Embryonic facial prominence (tissue), 1 donor: ENCODE measurements around the gene MAST4.
"Not testable (repeated sequence)": the region's sequence is repeated elsewhere in the genome, so short reads cannot be mapped to it uniquely, and the experiment has no call there.

Experiments
- DNase-seq: peaks from one replicate; pipeline ENCODE4 v3.0.0-alpha.2; 2016; ENCODE audit errors: extremely low spot score

Gene MAST4

GRCh38 chr5:67123819-67124218 is 527.6 kb downstream of the MAST4 start:
- no peak for DNase-seq

GRCh38 chr5:67124556-67124955 is 528.4 kb downstream of the MAST4 start:
- DNase-seq: no peak

GRCh38 chr5:67127347-67127895 is 531.2 kb downstream of the MAST4 start:
- DNase-seq: not testable (repeated sequence)

DNA sequence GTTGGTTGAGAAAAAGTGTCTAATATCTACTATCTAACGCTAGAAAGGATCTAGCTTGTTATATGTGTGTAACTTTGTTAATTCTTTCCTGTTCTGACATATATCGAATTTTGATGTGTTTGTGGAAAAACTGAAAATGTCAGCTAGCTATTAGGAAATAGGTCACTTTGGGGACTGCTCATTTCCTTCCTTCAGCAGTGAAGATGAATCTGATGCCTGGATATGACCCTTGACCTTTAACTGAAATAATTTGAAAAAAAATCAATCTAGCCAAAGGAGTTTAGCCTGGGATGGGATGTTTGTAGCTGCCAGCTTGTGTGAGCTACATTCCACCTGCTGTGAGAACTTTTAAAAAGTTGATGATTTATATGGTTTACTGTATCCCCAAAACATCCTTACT is 533.6 kb downstream of the MAST4 start:
- DNase-seq: no peak

DNA sequence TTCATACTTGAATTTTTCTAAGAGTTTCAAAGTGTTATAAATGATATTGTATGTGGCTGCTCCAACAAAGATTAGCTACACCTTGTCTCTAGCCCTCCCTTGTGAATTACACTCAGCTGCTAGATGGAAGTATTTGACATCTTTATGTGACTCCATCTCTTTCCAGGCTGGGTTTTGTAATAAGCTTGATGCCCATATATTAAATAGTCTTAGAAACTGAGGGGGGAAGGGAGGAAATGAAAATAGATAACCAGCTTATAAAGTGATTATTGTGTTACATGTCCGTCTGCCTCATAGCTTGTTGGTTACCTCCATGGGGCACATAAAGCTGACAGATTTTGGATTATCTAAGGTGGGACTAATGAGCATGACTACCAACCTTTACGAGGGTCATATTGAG is 537.0 kb downstream of the MAST4 start:
- no peak for DNase-seq

GRCh38 chr5:67133776-67134175 is 537.6 kb downstream of the MAST4 start:
- DNase-seq: no peak

DNA sequence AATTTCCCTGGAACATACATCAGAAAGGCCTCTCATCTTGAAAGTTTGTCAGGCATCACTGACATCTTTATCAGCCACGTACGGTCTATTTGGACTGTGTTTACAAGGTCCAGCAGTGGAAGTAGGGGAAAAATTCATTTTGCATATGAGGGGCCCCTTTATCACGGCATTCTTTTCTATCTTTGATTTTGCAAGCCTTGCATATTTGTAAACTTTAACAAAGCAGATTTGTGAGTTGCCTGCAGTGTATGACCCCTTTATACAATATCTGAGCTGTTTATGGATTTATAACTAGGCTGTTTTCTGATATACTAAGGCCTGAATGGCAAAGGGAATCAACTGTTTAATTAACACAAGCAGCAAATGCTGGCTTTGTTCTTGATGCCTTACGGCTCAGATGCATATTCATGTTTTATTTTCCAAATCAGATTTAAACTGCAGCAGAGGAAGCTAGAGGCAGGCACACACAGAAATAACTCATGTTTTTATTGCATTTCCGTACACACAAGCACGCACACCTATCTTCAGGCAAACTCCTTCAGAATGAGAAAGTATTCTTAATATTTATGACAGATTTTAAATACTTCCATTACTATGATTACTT is 539.3 kb downstream of the MAST4 start:
- no peak for DNase-seq

GRCh38 chr5:67139030-67139429 is 542.8 kb downstream of the MAST4 start:
- DNase-seq: no peak

GRCh38 chr5:67140413-67140812 is 544.2 kb downstream of the MAST4 start:
- DNase-seq: no peak

GRCh38 chr5:67141644-67142043 is 545.5 kb downstream of the MAST4 start:
- DNase-seq: no peak

DNA sequence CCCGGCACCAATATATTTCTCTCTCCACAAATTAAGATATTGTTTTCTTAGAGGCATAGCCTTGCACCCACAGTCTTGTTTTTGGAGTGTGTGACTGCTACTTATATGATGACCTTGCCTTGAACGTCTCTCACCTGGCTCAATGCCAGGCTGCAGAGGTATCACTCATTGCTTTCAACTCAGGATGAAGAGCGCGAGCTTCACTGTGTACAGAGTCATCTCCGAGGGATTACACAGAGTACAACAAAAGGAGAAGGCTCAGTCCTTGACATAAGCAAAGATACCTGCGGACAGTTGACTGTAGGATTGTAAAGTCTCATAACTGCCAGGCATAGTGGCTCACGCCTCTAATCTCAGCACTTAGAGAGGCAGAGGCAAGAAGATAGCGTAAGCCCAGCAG is 546.6 kb downstream of the MAST4 start:
- DNase-seq: no peak

GRCh38 chr5:67143549-67143948 is 547.4 kb downstream of the MAST4 start:
- no peak for DNase-seq

DNA sequence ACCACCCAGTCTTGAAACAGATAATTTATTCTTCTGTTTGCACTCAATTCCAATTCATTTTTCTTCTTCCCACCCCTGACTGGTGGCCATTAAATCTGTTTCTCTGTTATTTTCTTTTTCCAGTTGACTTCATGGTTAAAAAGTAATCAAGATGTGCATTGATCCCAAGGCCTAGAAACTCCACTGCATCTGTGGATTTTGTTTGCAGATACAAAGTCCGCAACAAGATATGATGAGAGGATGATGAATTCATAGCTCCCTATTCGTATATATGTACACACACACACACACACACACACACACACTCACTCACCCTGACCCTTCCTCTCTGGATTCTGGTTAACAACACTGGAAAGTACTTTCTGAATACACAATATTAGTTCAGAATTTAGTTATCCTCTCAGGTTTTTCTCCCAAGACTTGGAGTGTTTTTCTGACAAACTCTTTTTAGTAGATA is 548.0 kb downstream of the MAST4 start:
- no peak for DNase-seq

DNA sequence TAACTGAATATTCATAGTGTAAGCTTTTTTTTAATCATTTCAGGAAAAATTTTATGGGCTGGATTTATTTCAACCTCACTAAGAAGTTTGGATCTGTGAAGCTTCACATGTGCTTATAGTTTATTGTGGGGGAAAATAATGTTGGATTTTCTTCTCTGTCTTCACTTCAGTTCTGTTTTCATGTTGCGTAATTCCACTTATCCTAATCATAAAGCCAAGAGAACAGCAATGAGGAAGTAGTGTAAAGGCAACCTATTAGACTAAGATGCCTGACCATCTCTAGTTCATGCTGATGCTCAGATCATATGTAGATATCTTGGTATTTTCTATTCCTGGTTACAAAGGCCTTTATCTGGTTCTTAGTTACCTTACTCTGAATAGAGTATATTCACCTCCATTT is 550.4 kb downstream of the MAST4 start:
- DNase-seq: no peak

GRCh38 chr5:67146981-67147380 is 550.8 kb downstream of the MAST4 start:
- no peak for DNase-seq

GRCh38 chr5:67147760-67148159 is 551.6 kb downstream of the MAST4 start:
- DNase-seq: no peak

DNA sequence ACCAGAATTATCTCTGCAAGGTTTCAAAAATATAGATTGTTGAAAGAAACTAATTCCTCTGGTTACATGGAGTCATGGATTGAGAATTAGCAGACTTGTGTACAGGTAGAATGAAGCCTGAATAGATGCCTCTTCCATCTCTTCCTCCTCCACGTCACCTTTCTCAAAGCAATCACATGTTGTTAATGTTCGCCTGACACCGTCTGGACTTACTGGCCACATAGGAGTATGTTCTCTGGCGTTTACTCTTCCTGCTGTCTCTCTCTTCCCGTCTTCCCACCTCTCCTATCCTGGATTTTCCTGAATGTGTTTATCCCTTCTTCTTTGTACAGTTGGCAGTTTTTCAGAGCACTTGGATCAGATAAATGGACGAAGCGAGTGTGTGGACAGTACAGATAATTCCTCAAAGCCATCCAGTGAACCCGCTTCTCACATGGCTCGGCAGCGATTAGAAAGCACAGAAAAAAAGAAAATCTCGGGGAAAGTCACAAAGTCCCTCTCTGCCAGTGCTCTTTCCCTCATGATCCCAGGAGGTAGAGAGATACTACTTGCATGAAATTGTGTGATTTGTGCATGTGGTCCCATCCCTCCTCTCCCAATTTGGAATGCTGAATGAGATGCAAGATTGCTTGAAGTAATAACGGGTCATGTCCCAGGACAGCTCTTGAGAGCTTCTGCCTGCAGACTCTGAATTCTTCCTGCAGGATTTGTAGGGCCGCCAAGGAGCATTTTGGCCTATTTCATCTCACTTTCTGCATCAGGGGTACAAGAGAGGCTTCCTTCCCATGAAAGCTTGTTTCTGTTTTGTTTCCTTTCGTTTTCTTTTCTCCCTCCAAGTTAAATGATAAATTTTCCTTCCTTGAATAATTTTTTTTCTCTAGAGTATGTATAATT is 553.1 kb downstream of the MAST4 start:
- no peak for DNase-seq

- no peak for DNase-seq
Observed at GRCh38 chr5:67149951-67150523, 553.8 kb downstream of the MAST4 start.

DNA sequence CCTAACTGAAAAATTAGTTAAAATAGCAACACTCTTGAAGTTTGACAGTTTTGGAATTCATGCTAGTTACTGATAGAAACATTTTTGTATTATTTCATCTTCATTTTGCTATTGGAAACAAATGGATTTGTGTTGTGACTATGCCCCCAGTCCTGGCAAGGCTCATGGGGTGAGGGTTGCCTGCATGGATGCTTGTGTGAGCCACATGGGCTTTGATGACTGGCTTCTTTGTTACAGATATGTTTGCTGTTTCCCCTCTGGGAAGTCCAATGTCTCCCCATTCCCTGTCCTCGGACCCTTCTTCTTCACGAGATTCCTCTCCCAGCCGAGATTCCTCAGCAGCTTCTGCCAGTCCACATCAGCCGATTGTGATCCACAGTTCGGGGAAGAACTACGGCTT is 556.2 kb downstream of the MAST4 start:
- no peak for DNase-seq

DNA sequence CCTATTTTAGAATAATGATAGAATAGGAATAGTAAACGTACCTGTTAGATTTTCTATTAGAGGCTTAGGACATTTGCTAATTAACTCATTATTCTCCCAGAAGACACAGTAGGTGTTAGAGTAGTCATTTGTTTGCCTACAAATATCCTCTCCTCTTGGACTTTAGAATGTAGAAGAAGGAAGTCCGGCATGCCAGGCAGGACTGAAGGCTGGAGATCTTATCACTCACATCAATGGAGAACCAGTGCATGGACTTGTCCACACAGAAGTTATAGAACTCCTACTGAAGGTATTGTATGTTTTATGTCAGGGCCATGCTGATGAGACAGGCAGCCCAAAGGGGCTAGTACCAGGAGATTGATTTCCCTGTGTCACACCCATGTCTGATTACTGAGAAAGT is 557.1 kb downstream of the MAST4 start:
- DNase-seq: no peak

- DNase-seq: no peak
Observed at GRCh38 chr5:67154556-67155206, 558.5 kb downstream of the MAST4 start.

DNA sequence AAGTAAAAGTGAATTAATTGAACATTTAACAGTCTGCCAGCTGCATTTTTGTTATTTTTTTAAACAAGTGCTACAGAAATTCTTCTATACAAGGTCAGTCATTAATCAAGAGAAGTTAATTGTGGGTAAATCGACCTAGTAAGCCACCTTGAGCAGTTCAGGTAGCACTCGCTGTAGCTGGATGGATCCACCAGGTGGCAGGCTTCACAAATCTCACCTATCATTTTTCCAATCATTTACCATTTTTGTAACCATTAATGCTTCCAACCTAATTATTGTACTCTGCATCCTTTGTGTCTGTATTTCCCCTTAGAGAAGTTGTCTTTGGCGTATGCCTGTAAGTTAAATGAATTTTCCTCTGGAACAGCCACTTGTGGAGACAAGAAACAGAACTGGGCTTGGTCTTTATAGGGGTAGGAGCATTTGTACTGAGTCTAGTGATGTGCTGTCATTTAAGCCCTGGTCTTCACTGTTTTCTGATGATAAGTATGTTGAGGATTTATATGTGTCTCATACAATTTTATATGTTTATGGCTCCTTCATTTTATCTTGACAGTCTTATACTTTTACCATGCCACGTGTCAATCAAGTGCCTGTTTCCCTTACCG is 560.9 kb downstream of the MAST4 start:
- no peak for DNase-seq
